AG04450 (cell line): ENCODE measurements around the gene TMEM9. TPM values are rescaled to one million over a fixed set of nuclear protein-coding genes. Genes with fewer than 3 reads are reported as not detected.

Experiments used
- CTCF ChIA-PET: fragments of 300-600, 350-600 bp; formaldehyde crosslinking; extraction: SDS; loops from one replicate; lab custom pipeline; 2022; ENCODE audit warnings: antibody characterized with exemption, inconsistent platforms; lab: Charles Lee
- POLR2A ChIA-PET: fragments of 350-600 bp; formaldehyde crosslinking; extraction: SDS; loops from one replicate; lab custom pipeline; 2021; ENCODE audit warnings: antibody characterized with exemption, inconsistent platforms; lab: Yijun Ruan, JAX
- DNase-seq: peaks from one replicate; pipeline ENCODE4 v3.0.0-alpha.2; 2011; ENCODE audit warnings: low read depth, low spot score
- H3K27ac ChIP-seq: one replicate; pipeline ENCODE4 v1.5.1; 2012; ENCODE audit warnings: low read depth, low read length, control low read depth
- H3K27me3 ChIP-seq: one replicate; pipeline ENCODE4 v1.6.0; 2012; ENCODE audit warnings: low read length; ENCODE audit not compliant: control insufficient read depth, insufficient read depth
- H3K4me3 ChIP-seq: 2 replicates; pipeline ENCODE4 v1.5.1; 2011; ENCODE audit warnings: mild to moderate bottlenecking, low read depth, low read length, control low read depth
- H3K9me3 ChIP-seq: 2 replicates; pipeline ENCODE4 v1.5.1; 2012; ENCODE audit warnings: low read length; ENCODE audit not compliant: control insufficient read depth, insufficient read depth
- polyA plus RNA-seq: library from polyadenylated mRNA; depleted of rRNA; stranded (reverse); fragments of >200 nt; gene quantifications from 2 replicates; pipeline ENCODE4 v1.2.3, GENCODE V29; 2011
- TF ChIP-seq, protein P1 (sequence below): IDR thresholded peaks from 2 replicates; pipeline ENCODE4 v1.5.1; 2011; ENCODE audit warnings: low read depth, low read length, control low read depth, inconsistent platforms

The TMEM9 gene
- polyA plus RNA-seq, 1 experiment, result 81.7 TPM

DNA sequence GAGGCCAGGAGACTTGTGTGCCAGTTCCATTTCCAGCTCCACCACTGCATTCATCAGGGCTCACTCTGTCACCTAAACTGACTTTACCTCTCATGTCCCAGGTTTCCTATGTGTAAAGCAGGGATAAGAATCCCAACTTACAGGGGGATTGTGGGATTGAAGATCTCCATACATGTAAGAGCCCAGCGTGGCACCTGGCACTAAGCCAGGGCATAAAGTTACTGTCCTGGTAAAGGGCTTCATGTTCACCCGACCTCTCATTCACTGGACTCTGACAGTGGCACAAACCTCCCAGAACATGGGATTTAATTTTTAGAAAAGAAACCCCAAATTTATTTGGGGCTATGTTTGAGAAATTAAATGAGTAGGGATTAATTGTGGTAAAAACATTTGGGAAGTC lies 27.5 kb upstream of the TMEM9 start:
- TF ChIP-seq, protein P1, sequence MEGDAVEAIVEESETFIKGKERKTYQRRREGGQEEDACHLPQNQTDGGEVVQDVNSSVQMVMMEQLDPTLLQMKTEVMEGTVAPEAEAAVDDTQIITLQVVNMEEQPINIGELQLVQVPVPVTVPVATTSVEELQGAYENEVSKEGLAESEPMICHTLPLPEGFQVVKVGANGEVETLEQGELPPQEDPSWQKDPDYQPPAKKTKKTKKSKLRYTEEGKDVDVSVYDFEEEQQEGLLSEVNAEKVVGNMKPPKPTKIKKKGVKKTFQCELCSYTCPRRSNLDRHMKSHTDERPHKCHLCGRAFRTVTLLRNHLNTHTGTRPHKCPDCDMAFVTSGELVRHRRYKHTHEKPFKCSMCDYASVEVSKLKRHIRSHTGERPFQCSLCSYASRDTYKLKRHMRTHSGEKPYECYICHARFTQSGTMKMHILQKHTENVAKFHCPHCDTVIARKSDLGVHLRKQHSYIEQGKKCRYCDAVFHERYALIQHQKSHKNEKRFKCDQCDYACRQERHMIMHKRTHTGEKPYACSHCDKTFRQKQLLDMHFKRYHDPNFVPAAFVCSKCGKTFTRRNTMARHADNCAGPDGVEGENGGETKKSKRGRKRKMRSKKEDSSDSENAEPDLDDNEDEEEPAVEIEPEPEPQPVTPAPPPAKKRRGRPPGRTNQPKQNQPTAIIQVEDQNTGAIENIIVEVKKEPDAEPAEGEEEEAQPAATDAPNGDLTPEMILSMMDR, result no peak
- no peak overlapping the region for H3K4me3 ChIP-seq
- CTCF ChIA-PET, result no interaction called here
- H3K9me3 ChIP-seq, result no peaks in the 10 kb centered on the region; the same call in 1 of the 2 replicates
- no peak overlapping the region for H3K27ac ChIP-seq
- POLR2A ChIA-PET, result no interaction called here
- DNase-seq, result no peak
- peaks cover 25% of the 10 kb centered on the region for H3K27me3 ChIP-seq

DNA sequence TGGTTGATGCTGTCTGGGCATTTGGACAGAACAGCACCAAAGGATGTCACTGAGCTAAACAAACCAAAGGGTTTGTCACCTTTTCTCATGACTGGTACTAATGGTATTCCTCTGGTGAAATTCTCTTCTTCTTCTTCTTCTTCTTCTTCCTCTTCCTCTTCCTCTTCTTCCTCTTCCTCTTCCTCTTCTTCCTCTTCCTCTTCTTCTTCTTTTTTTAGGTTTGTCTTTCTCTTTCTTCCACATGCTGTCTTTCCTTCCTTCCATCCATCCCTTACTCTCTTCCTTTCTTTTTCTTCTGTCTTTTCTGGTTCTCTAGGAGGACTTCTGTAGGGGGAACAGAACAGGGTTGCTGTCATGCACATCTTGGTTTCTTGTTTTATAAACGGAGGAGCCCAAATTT lies 27.0 kb upstream of the TMEM9 start:
- POLR2A ChIA-PET, result no interaction called here
- H3K9me3 ChIP-seq, result no peaks in the 10 kb centered on the region; the same call in 1 of the 2 replicates
- H3K27ac ChIP-seq, result no peak overlapping the region
- CTCF ChIA-PET, result no interaction called here
- H3K27me3 ChIP-seq, result peaks cover 25% of the 10 kb centered on the region
- H3K4me3 ChIP-seq, result no peak overlapping the region
- TF ChIP-seq, protein P1, result no peak
- no peak for DNase-seq

DNA sequence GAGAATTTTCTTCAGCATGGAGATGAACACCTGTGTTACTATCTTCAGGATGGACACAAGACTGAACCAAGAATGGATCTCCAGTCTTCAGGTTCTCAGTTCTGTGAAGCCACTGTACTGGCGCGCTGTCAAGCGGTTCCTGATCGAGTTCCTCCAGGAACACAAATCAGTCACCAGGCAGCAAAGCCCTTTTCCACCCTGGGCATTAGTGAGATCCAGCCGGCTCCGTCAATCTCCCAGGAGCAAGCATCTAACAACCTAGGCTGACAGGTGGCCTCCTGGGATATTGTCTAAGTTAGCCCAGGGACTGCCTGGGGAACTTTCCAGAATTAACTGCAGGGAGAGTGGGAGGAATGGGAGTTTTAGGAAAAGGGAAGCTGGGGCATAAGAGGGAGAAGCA lies 26.6 kb upstream of the TMEM9 start:
- CTCF ChIA-PET, result no interaction called here
- Histone ChIP-seq H3K27me3 (peaks cover 25% of the 10 kb centered on the region), H3K9me3 (no peaks in the 10 kb centered on the region; the same call in 1 of the 2 replicates), H3K27ac (no peak overlapping the region), H3K4me3 (no peak overlapping the region)
- TF ChIP-seq, protein P1, result no peak
- POLR2A ChIA-PET, result no interaction called here
- no peak for DNase-seq

DNA sequence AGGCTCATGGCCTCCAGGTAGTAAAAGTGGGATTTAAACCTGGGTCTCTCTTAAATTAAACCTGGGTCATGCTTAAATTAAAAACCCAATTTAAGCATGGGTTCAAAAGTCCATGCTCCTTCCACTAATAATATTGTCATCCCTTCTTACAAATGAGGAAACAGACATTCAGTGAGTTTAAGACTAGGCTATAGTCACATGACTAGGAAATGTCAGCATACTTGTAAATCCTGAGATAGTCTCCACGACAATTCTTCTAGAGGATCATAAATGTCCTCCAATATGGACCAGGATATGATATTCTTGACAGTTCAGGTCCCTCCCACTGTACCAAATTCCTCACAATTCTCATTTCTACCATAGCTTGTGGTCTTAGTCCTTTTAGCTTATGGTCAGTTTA lies 25.9 kb upstream of the TMEM9 start:
- peaks cover 30% of the 10 kb centered on the region for H3K27me3 ChIP-seq
- DNase-seq, result no peak
- no peak overlapping the region for H3K27ac ChIP-seq
- H3K4me3 ChIP-seq, result no peak overlapping the region
- ChIA-PET CTCF (no interaction called here), POLR2A (no interaction called here)
- H3K9me3 ChIP-seq, result no peaks in the 10 kb centered on the region; the same call in 1 of the 2 replicates
- TF ChIP-seq, protein P1, result no peak

DNA sequence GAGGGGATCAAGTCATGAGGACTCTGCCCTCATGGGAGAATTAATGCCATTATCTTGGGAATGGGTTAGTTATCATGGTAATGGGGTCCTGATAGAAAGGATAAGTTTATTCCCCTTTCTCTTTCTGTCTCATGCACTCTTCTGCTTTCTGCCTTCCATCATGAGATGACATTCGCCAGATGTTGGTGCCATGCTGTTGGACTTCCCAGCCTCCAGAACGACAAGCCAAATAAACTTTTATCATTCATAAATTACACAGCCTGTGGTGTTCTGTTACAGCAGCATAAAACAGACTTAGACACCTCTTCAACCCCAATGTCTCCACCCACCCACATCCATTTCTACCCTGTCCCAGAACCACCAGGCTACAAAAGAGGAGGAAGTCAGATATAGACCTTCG lies 24.4 kb upstream of the TMEM9 start:
- POLR2A ChIA-PET, result no interaction called here
- Histone ChIP-seq H3K4me3 (no peak overlapping the region), H3K9me3 (no peaks in the 10 kb centered on the region; the same call in 1 of the 2 replicates), H3K27me3 (peaks cover 30% of the 10 kb centered on the region), H3K27ac (no peak overlapping the region)
- TF ChIP-seq, protein P1, result no peak
- CTCF ChIA-PET, result no interaction called here
- no peak for DNase-seq
